Measurements from ENCODE around the gene TOR2A.

TOR2A gene

GRCh38 chr9:127683723-127684122 lies 51.4 kb downstream of the TOR2A start:
- TF ChIP-seq ZFX (IDR thresholded peaks at IDR 0.05; ENCODE audit: borderline replicate concordance) = no peak
- no peak for TF ChIP-seq CTCF (IDR thresholded peaks at IDR 0.05)
- no peak overlapping the region for H3K27ac ChIP-seq

- TF ChIP-seq ZFX (IDR thresholded peaks at IDR 0.05; ENCODE audit: borderline replicate concordance) (no peak), CTCF (IDR thresholded peaks at IDR 0.05) (no peak)
- no peak overlapping the region for H3K27ac ChIP-seq
Observed at GRCh38 chr9:127682351-127683136, 52.5 kb downstream of the TOR2A start.

Data from 22Rv1 (cell line).